Measurements from ENCODE around the gene NF2.

Gene NF2

DNA sequence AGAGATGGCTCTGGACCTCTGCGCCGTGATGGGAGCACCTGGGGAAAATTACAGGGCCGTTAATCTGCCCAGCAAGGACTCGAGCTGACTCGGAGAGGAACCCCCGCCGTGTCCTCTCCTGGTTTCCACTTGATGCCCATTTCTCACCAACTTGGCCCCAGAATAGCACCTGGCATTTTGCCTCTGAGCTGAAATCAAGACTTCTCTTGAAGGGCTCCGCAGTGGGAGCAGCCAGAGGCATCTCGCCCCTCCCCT, 97.4 kb downstream of the NF2 start:
- no peak overlapping the region for H2AFZ ChIP-seq (ENCODE audit: low read depth, low read length)
- no peaks in the 10 kb centered on the region for H4K20me1 ChIP-seq (ENCODE audit: insufficient read depth, low read length)
- peaks cover 13% of the 10 kb centered on the region for H3K4me1 ChIP-seq (ENCODE audit: low read length)
- TF ChIP-seq, protein P1, sequence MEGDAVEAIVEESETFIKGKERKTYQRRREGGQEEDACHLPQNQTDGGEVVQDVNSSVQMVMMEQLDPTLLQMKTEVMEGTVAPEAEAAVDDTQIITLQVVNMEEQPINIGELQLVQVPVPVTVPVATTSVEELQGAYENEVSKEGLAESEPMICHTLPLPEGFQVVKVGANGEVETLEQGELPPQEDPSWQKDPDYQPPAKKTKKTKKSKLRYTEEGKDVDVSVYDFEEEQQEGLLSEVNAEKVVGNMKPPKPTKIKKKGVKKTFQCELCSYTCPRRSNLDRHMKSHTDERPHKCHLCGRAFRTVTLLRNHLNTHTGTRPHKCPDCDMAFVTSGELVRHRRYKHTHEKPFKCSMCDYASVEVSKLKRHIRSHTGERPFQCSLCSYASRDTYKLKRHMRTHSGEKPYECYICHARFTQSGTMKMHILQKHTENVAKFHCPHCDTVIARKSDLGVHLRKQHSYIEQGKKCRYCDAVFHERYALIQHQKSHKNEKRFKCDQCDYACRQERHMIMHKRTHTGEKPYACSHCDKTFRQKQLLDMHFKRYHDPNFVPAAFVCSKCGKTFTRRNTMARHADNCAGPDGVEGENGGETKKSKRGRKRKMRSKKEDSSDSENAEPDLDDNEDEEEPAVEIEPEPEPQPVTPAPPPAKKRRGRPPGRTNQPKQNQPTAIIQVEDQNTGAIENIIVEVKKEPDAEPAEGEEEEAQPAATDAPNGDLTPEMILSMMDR (IDR thresholded peaks at IDR 0.05; ENCODE audit: low read depth, low read length) = no peak
- TF ChIP-seq EZH2phosphoT487 (IDR thresholded peaks at IDR 0.05; ENCODE audit: low read depth) = no peak
- no peak overlapping the region for H3K27ac ChIP-seq (ENCODE audit: low read length)
- no peak overlapping the region for H3K9ac ChIP-seq (ENCODE audit: low read length)
- H3K9me3 ChIP-seq (ENCODE audit: insufficient read depth, low read length) = no peaks in the 10 kb centered on the region
- no peak overlapping the region for H3K4me3 ChIP-seq (ENCODE audit: low read length)
- peaks cover 12% of the 10 kb centered on the region for H3K27me3 ChIP-seq (ENCODE audit: low read depth, low read length)
- H3K4me2 ChIP-seq (ENCODE audit: low read length) = no peak overlapping the region
- peaks cover 4% of the 10 kb centered on the region for H3K36me3 ChIP-seq (replicated peaks; ENCODE audit: low read depth, low read length)
- H3K79me2 ChIP-seq (ENCODE audit: low read length) = no peaks in the 10 kb centered on the region

DNA sequence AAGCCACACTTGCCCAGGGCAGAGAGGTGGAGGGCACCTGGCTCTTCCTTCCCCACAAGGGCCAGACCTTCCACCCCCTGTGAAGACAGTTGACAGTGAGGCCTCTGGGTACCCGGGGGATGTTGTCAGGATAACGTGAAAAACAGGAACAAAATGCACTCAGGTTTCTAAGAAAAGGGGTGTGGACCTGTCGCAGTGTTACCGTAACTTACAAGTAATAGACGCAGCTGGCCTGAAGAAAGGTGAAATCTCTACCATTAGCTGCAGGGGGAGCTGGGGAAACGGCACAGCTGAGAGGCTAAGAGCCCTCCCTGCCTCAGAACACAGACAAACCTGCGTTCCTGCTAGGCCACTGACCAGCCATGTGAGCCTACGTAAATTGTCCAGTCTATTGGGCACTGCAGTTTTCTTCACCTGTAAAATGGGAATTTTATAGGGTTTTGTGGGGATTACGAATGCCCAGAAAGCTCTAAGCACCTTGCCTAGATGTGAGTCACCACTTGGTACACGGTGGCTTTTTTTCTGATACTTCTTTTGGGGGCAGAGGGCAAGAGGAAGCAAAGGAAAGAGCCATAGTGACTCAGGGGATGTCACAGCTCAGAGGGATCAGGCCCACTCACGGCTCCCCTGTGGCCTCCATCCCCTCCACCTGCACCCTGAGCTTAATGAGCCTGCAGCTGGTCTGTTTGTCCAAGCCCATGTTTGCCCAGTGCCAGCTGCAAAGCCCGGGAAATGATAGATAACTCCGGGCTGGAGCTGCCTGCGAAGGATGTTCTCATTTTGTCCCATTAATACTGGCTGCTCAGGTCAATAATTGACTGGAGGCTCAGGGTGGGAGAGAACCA, 97.9 kb downstream of the NF2 start:
- H3K79me2 ChIP-seq (ENCODE audit: low read length) = no peaks in the 10 kb centered on the region
- no peak overlapping the region for H3K9ac ChIP-seq (ENCODE audit: low read length)
- no peak overlapping the region for H3K4me2 ChIP-seq (ENCODE audit: low read length)
- no peak overlapping the region for H3K27ac ChIP-seq (ENCODE audit: low read length)
- peaks cover 13% of the 10 kb centered on the region for H3K4me1 ChIP-seq (ENCODE audit: low read length)
- no peak overlapping the region for H3K4me3 ChIP-seq (ENCODE audit: low read length)
- H3K27me3 ChIP-seq (ENCODE audit: low read depth, low read length) = peaks cover 12% of the 10 kb centered on the region
- no peaks in the 10 kb centered on the region for H3K9me3 ChIP-seq (ENCODE audit: insufficient read depth, low read length)
- no peak for TF ChIP-seq EZH2phosphoT487 (IDR thresholded peaks at IDR 0.05; ENCODE audit: low read depth)
- TF ChIP-seq, protein P1 (IDR thresholded peaks at IDR 0.05; ENCODE audit: low read depth, low read length) = peak; percentile 46
- no peak overlapping the region for H2AFZ ChIP-seq (ENCODE audit: low read depth, low read length)
- no peaks in the 10 kb centered on the region for H4K20me1 ChIP-seq (ENCODE audit: insufficient read depth, low read length)
- peaks cover 4% of the 10 kb centered on the region for H3K36me3 ChIP-seq (replicated peaks; ENCODE audit: low read depth, low read length)

DNA sequence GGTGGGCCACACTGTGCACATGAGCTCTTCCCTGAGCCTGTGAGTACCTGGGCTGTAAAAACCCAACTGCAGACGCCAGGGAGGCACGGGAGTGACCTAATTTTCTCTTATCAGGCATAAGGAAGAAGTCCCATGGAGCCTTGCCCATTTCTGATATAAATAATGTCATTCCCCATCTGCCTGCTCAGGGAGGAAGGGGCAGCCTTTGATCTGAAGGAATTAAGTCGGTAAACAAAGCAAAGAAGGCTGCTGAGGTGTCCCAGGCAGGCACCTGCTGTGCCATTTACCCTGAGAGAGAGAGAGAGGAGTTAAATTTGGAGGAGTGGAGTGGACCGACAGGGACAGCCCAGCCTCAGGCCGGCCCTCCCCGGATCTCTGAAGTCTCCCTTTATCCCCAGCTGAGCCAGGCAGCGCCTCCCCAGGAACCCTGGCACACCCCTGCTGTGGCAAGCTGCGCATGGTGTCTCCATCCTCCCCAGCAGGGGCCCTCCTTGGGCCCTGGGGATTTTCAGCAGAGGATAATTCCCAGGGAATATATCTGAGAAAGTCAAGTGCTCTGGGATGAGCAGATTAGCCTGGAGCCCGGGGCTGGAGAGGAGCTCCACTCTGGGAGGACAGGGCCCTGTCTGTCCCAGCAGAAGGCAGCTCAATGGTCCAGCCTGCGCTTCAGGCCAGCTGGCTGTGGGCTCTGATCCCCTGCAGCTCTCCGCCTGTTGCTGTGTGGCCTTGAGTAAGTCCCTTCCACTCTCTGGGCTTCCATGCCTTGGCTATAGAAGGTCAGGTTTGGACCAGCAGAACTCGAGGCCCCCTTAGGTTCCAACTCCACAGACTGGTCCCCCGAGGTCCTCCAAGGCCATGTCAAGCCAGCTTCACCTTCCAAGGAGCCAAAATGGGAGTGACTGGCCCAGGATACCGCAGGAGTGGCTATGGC, 98.8 kb downstream of the NF2 start:
- Histone ChIP-seq H3K27ac (ENCODE audit: low read length) (no peak overlapping the region), H3K36me3 (replicated peaks; ENCODE audit: low read depth, low read length) (peaks cover 1% of the 10 kb centered on the region), H2AFZ (ENCODE audit: low read depth, low read length) (no peak overlapping the region), H3K4me3 (ENCODE audit: low read length) (peak overlapping the region; percentile 37; the same call in 1 of the 2 replicates), H3K9ac (ENCODE audit: low read length) (no peak overlapping the region), H4K20me1 (ENCODE audit: insufficient read depth, low read length) (no peaks in the 10 kb centered on the region), H3K4me2 (ENCODE audit: low read length) (peak overlapping the region; percentile 64; the same call in 1 of the 2 replicates), H3K79me2 (ENCODE audit: low read length) (no peaks in the 10 kb centered on the region), H3K9me3 (ENCODE audit: insufficient read depth, low read length) (no peaks in the 10 kb centered on the region), H3K4me1 (ENCODE audit: low read length) (peaks cover 13% of the 10 kb centered on the region), H3K27me3 (ENCODE audit: low read depth, low read length) (peaks cover 12% of the 10 kb centered on the region)
- no peak for TF ChIP-seq EZH2phosphoT487 (IDR thresholded peaks at IDR 0.05; ENCODE audit: low read depth)
- TF ChIP-seq, protein P1 (IDR thresholded peaks at IDR 0.05; ENCODE audit: low read depth, low read length) = no peak

DNA sequence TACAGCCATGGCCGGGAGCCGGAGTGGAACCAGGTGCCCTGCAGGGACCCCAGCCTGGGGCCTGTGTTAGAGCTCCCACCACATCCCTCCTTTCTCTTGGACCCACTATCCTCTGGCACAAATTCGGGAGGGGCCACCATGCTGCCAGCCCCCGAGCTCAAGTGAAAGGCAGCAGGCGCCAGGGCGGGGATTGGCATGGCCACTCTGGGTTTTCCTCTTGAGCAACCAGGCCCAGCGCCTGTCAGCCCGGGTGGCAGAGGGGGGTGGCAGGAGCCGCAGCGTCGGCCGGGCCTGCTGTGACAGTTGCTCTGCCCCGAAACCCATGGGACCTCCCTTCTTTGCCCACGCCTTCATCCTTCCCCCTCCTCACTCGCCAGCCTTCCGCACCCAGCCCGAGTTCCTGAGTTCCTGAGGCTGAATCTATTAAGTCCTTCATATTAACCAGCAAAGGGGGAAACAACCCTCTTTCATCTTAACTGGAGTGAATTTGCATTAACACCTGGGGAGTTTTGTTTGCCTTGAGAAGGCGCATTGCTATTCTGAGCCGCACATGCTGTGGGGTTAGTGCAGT, 99.6 kb downstream of the NF2 start:
- no peak overlapping the region for H2AFZ ChIP-seq (ENCODE audit: low read depth, low read length)
- H3K79me2 ChIP-seq (ENCODE audit: low read length) = no peaks in the 10 kb centered on the region
- H3K4me3 ChIP-seq (ENCODE audit: low read length) = peak overlapping the region; percentile 37
- no peak overlapping the region for H3K27ac ChIP-seq (ENCODE audit: low read length)
- H3K4me2 ChIP-seq (ENCODE audit: low read length) = peak overlapping the region; percentile 64
- H4K20me1 ChIP-seq (ENCODE audit: insufficient read depth, low read length) = no peaks in the 10 kb centered on the region
- H3K9ac ChIP-seq (ENCODE audit: low read length) = no peak overlapping the region
- H3K27me3 ChIP-seq (ENCODE audit: low read depth, low read length) = peaks cover 12% of the 10 kb centered on the region
- peaks cover 13% of the 10 kb centered on the region for H3K4me1 ChIP-seq (ENCODE audit: low read length)
- no peaks in the 10 kb centered on the region for H3K36me3 ChIP-seq (replicated peaks; ENCODE audit: low read depth, low read length)
- no peak; the same call in 1 of the 2 replicates for TF ChIP-seq EZH2phosphoT487 (IDR thresholded peaks at IDR 0.05; ENCODE audit: low read depth)
- TF ChIP-seq, protein P1 (IDR thresholded peaks at IDR 0.05; ENCODE audit: low read depth, low read length) = no peak
- no peaks in the 10 kb centered on the region for H3K9me3 ChIP-seq (ENCODE audit: insufficient read depth, low read length)

All from OCI-LY3 (cell line).